WTC11 (cell line): ENCODE data around the gene CC2D1A. TPM values are rescaled to one million over a fixed set of nuclear protein-coding genes. Genes with fewer than 3 reads are reported as not detected.

Experiments
- ATAC-seq: fragments of 200-7000 bp; cut with Tn5 transposase; 2 replicates; pipeline ENCODE4 v1.10.0; 2021; ENCODE audit warnings: mild to moderate bottlenecking, moderate library complexity
- CTCF ChIA-PET: fragments of 300-600 bp; sonication (Branson Sonifier 250); formaldehyde crosslinking; loops from one replicate; lab custom pipeline; 2021; ENCODE audit warnings: antibody characterized with exemption; lab: Charles Lee
- POLR2A ChIA-PET: fragments of 350-600 bp; sonication (Branson Sonifier 250); formaldehyde crosslinking; loops from one replicate; lab custom pipeline; 2021; ENCODE audit warnings: antibody characterized with exemption; lab: Charles Lee
- DNase-seq: peaks from one replicate; pipeline ENCODE4 v3.0.0; 2021; ENCODE audit warnings: low spot score
- H3K27ac Mint-ChIP-seq: 2 replicates; pipeline ENCODE4 v1.8.0; 2021; ENCODE audit warnings: mixed read lengths
- H3K27me3 Mint-ChIP-seq: 2 replicates; pipeline ENCODE4 v1.8.0; 2021; ENCODE audit warnings: low read depth, mild to moderate bottlenecking, moderate library complexity, mixed read lengths
- H3K36me3 Mint-ChIP-seq: 2 replicates; pipeline ENCODE4 v1.8.0; 2021; ENCODE audit warnings: mixed read lengths
- H3K4me1 Mint-ChIP-seq: 2 replicates; pipeline ENCODE4 v1.8.0; 2022; ENCODE audit warnings: mixed read lengths
- H3K4me3 Mint-ChIP-seq: 2 replicates; pipeline ENCODE4 v1.8.0; 2021; ENCODE audit warnings: mild to moderate bottlenecking, moderate library complexity, mixed read lengths
- H3K9me3 Mint-ChIP-seq: 2 replicates; pipeline ENCODE4 v1.8.0; 2021; ENCODE audit warnings: mixed read lengths
- ATF2 ChIP-seq: sonication (generic); formaldehyde crosslinking; IDR thresholded peaks from 2 replicates; pipeline ENCODE4 v1.8.1; 2022; ENCODE audit warnings: low read depth, missing genetic modification reagents, borderline replicate concordance
- ATF6 ChIP-seq: sonication (generic); formaldehyde crosslinking; IDR thresholded peaks from 2 replicates; pipeline ENCODE4 v1.8.1; 2023; ENCODE audit warnings: mild to moderate bottlenecking, missing genetic modification reagents
- E2F1 ChIP-seq: sonication (generic); formaldehyde crosslinking; IDR thresholded peaks from 2 replicates; pipeline ENCODE4 v1.8.0; 2022; ENCODE audit warnings: mild to moderate bottlenecking, missing genetic modification reagents
- EMX1 ChIP-seq: fragments of 250-450 bp; sonication (Bioruptor Pico); IDR thresholded peaks from 2 replicates; pipeline ENCODE4 v1.8.0; 2021; ENCODE audit warnings: mild to moderate bottlenecking
- FOXJ3 ChIP-seq: sonication (generic); formaldehyde crosslinking; IDR thresholded peaks from 2 replicates; pipeline ENCODE4 v1.9.0; 2021; ENCODE audit warnings: missing genetic modification reagents, mild to moderate bottlenecking, borderline replicate concordance
- IRF2 ChIP-seq: sonication (generic); formaldehyde crosslinking; IDR thresholded peaks from 2 replicates; pipeline ENCODE4 v1.8.0; 2022; ENCODE audit warnings: low read depth, missing genetic modification reagents, borderline replicate concordance
- JUN ChIP-seq: sonication (generic); formaldehyde crosslinking; IDR thresholded peaks from 2 replicates; pipeline ENCODE4 v1.8.0; 2023; ENCODE audit warnings: mild to moderate bottlenecking, missing genetic modification reagents
- KAT7 ChIP-seq: sonication (generic); formaldehyde crosslinking; IDR thresholded peaks from 2 replicates; pipeline ENCODE4 v1.8.1; 2023; ENCODE audit warnings: missing genetic modification reagents, mild to moderate bottlenecking, borderline replicate concordance
- MAX ChIP-seq: sonication (generic); formaldehyde crosslinking; IDR thresholded peaks from 2 replicates; pipeline ENCODE4 v1.8.0; 2022; ENCODE audit warnings: mild to moderate bottlenecking, missing genetic modification reagents
- OVOL2 ChIP-seq: fragments of 250-450 bp; sonication (Bioruptor Pico); IDR thresholded peaks from 2 replicates; pipeline ENCODE4 v1.9.0; 2021; ENCODE audit warnings: mild to moderate bottlenecking, borderline replicate concordance
- PREB ChIP-seq: sonication (generic); formaldehyde crosslinking; IDR thresholded peaks from 2 replicates; pipeline ENCODE4 v1.8.1; 2022; ENCODE audit warnings: mild to moderate bottlenecking, missing genetic modification reagents, moderate library complexity, borderline replicate concordance
- SMAD4 ChIP-seq: sonication (generic); formaldehyde crosslinking; IDR thresholded peaks from 2 replicates; pipeline ENCODE4 v1.8.0; 2022; ENCODE audit warnings: mild to moderate bottlenecking, missing genetic modification reagents
- SOX15 ChIP-seq: fragments of 250-450 bp; sonication (Bioruptor Pico); IDR thresholded peaks from 2 replicates; pipeline ENCODE4 v1.9.0; 2021; ENCODE audit warnings: mild to moderate bottlenecking
- TEAD1 ChIP-seq: sonication (generic); formaldehyde crosslinking; IDR thresholded peaks from 2 replicates; pipeline ENCODE4 v1.8.0; 2022; ENCODE audit warnings: mild to moderate bottlenecking, missing genetic modification reagents
- ZNF138 ChIP-seq: sonication (generic); formaldehyde crosslinking; conservative IDR thresholded peaks from 2 replicates; pipeline ENCODE4 v1.8.1; 2022; ENCODE audit warnings: mild to moderate bottlenecking, moderate library complexity, missing genetic modification reagents
- ZNF317 ChIP-seq: sonication (generic); formaldehyde crosslinking; IDR thresholded peaks from 2 replicates; pipeline ENCODE4 v1.8.1; 2023; ENCODE audit warnings: low read depth, mild to moderate bottlenecking, moderate library complexity, missing genetic modification reagents, borderline replicate concordance
- ZNF532 ChIP-seq: fragments of 250-450 bp; sonication (Bioruptor Pico); IDR thresholded peaks from 2 replicates; pipeline ENCODE4 v1.9.0; 2021; ENCODE audit warnings: mild to moderate bottlenecking, borderline replicate concordance
- ZSCAN18 ChIP-seq: fragments of 250-450 bp; sonication (Bioruptor Pico); IDR thresholded peaks from 2 replicates; pipeline ENCODE4 v2.1.2; 2022; ENCODE audit warnings: mild to moderate bottlenecking, moderate library complexity
- total RNA-seq: library from RNA; stranded (reverse); gene quantifications from 3 replicates; pipeline ENCODE4 v1.2.3, GENCODE V29; 2021

CC2D1A gene
- total RNA-seq, 1 experiment from 2014 or later: 44.2 TPM

GRCh38 chr19:13968383-13968935 lies 62.5 kb downstream of the CC2D1A start:
- Mint-ChIP-seq H3K27me3 (peaks cover 3% of the 10 kb centered on the region), H3K4me3 (no peak overlapping the region), H3K4me1 (no peaks in the 10 kb centered on the region), H3K9me3 (no peaks in the 10 kb centered on the region), H3K36me3 (peaks cover 6% of the 10 kb centered on the region), H3K27ac (no peak overlapping the region)
- CTCF ChIA-PET: no interaction called here
- POLR2A ChIA-PET: no interaction called here
- ATAC-seq: no peak
- no peak for DNase-seq
- TF ChIP-seq ZSCAN18 (no peak), EMX1 (CRISPR knock-in tag) (no peak), ATF6 (CRISPR knock-in tag) (no peak), ZNF532 (CRISPR knock-in tag) (no peak), TEAD1 (CRISPR knock-in tag) (no peak), ATF2 (CRISPR knock-in tag) (no peak), KAT7 (CRISPR knock-in tag) (no peak), SOX15 (CRISPR knock-in tag) (no peak), OVOL2 (CRISPR knock-in tag) (no peak), ZNF317 (CRISPR knock-in tag) (no peak), IRF2 (CRISPR knock-in tag) (no peak), JUN (CRISPR knock-in tag) (no peak), FOXJ3 (CRISPR knock-in tag) (no peak), SMAD4 (CRISPR knock-in tag) (no peak), E2F1 (CRISPR knock-in tag) (no peak), MAX (CRISPR knock-in tag) (no peak), ZNF138 (CRISPR knock-in tag) (no peak), PREB (no peak)
